AG09309 (cell line): ENCODE results near the gene KRCC1.
A peak's percentile ranks its signal among the peaks of the same experiment; 100 is the strongest.

Source experiments
- DNase-seq: peaks from one replicate; pipeline ENCODE4 v3.0.0-alpha.2; 2010; ENCODE audit warnings: low read depth
- H3K4me3 ChIP-seq: 2 replicates; pipeline ENCODE4 v1.5.1; 2011; ENCODE audit warnings: mild to moderate bottlenecking, low read depth, low read length, moderate library complexity; ENCODE audit not compliant: control insufficient read depth
- TF ChIP-seq, protein P1 (sequence below): IDR thresholded peaks from 2 replicates; pipeline ENCODE4 v1.5.1; 2011; ENCODE audit warnings: mild to moderate bottlenecking, low read depth, low read length, inconsistent platforms; ENCODE audit not compliant: insufficient read depth, control insufficient read depth; ENCODE audit errors: missing control alignments

The KRCC1 gene

GRCh38 chr2:88055371-88056128 is at the start of gene KRCC1:
Gene KRCC1 (minus strand): TSS chr2:88055783. CDS start chr2:88028563, 27,220 bp downstream.
- DNase-seq: peak; percentile 84
- TF ChIP-seq, protein P1, sequence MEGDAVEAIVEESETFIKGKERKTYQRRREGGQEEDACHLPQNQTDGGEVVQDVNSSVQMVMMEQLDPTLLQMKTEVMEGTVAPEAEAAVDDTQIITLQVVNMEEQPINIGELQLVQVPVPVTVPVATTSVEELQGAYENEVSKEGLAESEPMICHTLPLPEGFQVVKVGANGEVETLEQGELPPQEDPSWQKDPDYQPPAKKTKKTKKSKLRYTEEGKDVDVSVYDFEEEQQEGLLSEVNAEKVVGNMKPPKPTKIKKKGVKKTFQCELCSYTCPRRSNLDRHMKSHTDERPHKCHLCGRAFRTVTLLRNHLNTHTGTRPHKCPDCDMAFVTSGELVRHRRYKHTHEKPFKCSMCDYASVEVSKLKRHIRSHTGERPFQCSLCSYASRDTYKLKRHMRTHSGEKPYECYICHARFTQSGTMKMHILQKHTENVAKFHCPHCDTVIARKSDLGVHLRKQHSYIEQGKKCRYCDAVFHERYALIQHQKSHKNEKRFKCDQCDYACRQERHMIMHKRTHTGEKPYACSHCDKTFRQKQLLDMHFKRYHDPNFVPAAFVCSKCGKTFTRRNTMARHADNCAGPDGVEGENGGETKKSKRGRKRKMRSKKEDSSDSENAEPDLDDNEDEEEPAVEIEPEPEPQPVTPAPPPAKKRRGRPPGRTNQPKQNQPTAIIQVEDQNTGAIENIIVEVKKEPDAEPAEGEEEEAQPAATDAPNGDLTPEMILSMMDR: no peak
- H3K4me3 ChIP-seq: peak within 1 kb of the TSS; percentile 92

DNA sequence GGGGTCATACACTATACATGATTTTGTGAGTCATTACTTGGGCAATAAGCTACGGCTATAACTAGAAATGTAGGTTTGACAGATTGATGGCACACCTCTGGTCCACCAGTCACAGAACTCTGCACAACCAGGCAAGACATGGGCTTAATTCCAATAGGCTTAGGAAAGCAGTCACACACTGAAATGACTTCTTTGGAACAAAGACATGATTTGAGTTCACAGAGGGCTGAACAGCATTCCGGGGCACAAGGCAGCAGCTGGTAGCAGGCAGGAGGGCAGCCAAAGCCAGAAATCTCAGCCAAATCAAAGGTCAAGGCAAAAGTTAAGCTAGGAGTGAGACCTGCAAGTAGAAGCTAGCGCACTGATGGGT is 44.9 kb upstream of the KRCC1 start:
- no peak for DNase-seq
- no peak overlapping the region for H3K4me3 ChIP-seq
- TF ChIP-seq, protein P1: no peak

GRCh38 chr2:88099798-88100488 is 44.4 kb upstream of the KRCC1 start:
- DNase-seq: no peak

DNA sequence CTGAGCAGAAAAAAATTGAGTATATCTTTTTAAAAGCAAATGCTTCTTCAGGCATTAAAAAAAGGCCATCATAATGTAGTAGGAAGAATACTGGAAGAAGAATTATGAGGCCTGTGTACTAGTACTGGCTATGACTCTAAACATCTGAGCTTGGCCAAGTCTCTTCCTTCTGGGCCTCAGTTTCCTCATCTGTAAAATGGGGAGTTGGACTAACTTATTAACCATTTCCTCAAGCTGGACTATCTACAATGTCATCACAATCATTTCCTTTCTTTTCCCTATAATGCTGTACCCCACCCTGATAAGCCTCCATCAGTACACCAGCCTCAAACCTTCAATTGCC is 42.9 kb upstream of the KRCC1 start:
- TF ChIP-seq, protein P1: no peak
- no peak overlapping the region for H3K4me3 ChIP-seq
- DNase-seq: no peak

More at GRCh38 chr2:88099798-88100488, 44.4 kb upstream of the KRCC1 start:
- TF ChIP-seq, protein P1: no peak
- no peak overlapping the region for H3K4me3 ChIP-seq

DNA sequence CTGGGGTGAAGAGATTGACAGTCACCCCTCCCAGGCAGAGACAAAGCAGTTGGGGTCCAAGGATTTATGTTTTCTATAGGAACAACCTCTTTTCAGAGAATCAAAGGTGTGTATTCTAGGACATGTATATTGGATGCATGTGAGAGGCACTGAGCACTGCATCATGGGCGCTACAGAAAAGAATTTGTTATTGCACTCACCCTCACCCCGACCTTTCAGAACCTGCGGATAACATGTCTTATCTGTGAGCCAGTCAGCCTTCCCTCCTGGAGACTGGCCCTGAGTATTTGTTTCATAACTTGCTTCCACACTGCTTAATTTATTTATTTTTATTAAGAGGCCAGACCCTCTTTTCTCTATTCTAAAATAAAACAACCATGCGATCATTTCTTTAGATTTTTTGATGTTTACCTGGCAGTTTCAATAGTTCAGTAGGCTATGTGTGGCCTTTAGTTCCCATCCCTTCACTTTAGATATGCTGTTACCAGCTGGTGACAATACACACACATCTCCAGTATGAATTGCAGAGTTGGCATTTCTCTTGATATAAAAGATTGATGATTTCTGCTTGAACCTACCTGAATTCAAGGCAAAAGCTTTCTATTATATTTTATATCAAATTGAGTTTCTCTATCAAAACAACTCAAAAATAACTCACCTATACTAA is 42.4 kb upstream of the KRCC1 start:
- no peak for DNase-seq
- H3K4me3 ChIP-seq: no peak overlapping the region
- TF ChIP-seq, protein P1: no peak

DNA sequence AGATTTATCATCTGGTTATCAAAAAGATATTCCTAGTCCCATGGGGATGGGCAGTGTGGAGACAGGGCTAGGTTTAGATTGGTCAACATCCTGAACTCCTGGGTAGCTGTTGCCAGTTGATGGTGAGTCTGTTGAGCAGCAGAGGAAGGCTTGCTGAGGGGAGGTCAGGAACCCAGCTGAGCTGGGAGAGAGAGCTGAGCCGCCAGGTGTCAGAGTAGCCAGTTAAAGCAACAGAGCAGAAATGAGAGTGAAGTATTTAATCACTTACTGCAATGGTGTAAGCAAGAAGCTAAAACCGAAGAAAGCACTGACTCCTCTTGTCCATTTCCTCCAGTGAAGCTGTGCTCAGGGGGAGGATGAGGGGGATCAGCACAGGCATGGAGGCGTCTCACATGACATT is 41.6 kb upstream of the KRCC1 start:
- no peak overlapping the region for H3K4me3 ChIP-seq
- TF ChIP-seq, protein P1: no peak
- no peak for DNase-seq
